Gastrocnemius medialis (tissue), 4 donors: ENCODE measurements around the gene HMGN1.

Source experiments
- POLR2A ChIP-seq, 2 donors: fragments of 450-650 bp; IDR thresholded peaks; one replicate each; pipeline ENCODE4 v1.6.1; 2017; ENCODE audit warnings: antibody characterized with exemption in 2 of 2, mild to moderate bottlenecking in 2 of 2, moderate library complexity in 2 of 2
- TF ChIP-seq, protein P1 (sequence below), 5 experiments: fragments of 450-650 bp in 3 of 5; fragments of 200-600 bp in 2 of 5; sonication (generic) in 2 of 5; IDR thresholded peaks in 4 of 5; conservative IDR thresholded peaks in 1 of 5; 1 replicate in 4 of 5; 2 replicates in 1 of 5; pipeline ENCODE4 v1.5.1; 2016 to 2019; ENCODE audit warnings: antibody characterized with exemption in 5 of 5, mild to moderate bottlenecking in 3 of 5, moderate library complexity in 3 of 5

DNA sequence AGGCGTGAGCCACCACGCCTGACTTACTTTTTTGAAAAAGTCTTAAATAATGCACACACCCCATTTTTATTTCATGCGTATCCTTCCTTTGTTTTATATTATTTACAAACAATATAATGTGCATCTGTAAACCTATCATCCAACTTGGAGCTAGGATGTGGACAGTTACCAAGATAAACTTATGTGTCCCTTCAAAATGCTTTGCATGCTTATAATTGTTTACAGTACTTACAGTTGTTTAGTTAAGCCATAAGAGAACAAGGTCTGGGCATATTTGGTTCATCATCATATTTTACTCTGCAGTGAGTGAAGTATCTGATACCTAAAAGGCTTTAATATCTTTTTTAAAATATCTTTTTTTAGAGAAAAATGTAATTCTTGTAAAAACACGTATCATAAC lies 16.1 kb upstream of the HMGN1 start:
- TF ChIP-seq, protein P1, sequence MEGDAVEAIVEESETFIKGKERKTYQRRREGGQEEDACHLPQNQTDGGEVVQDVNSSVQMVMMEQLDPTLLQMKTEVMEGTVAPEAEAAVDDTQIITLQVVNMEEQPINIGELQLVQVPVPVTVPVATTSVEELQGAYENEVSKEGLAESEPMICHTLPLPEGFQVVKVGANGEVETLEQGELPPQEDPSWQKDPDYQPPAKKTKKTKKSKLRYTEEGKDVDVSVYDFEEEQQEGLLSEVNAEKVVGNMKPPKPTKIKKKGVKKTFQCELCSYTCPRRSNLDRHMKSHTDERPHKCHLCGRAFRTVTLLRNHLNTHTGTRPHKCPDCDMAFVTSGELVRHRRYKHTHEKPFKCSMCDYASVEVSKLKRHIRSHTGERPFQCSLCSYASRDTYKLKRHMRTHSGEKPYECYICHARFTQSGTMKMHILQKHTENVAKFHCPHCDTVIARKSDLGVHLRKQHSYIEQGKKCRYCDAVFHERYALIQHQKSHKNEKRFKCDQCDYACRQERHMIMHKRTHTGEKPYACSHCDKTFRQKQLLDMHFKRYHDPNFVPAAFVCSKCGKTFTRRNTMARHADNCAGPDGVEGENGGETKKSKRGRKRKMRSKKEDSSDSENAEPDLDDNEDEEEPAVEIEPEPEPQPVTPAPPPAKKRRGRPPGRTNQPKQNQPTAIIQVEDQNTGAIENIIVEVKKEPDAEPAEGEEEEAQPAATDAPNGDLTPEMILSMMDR (IDR thresholded peaks at IDR 0.05 in 4 of 5, conservative IDR thresholded peaks at IDR 0.05 in 1 of 5): no peak
- TF ChIP-seq POLR2A (IDR thresholded peaks at IDR 0.05): no peak
